ENCODE measurements around the gene CEP85L. TPM values are rescaled to one million over a fixed set of nuclear protein-coding genes. Genes with fewer than 3 reads are reported as not detected.

The CEP85L gene
- total and polyA plus RNA-seq, 2 of the 13 experiments (the other 11 are each of a cell fraction or from before 2014, with no cell fraction given): 0.44 to 1.7 TPM

GRCh38 chr6:118469468-118469867 lies 181.9 kb downstream of the CEP85L start (continued):
- TF ChIP-seq ZNF576 (CRISPR knock-in tag; IDR thresholded peaks at IDR 0.05) (no peak), ZNF792 (CRISPR knock-in tag; IDR thresholded peaks at IDR 0.05) (no peak), ZNF614 (CRISPR knock-in tag; IDR thresholded peaks at IDR 0.05; ENCODE audit: borderline replicate concordance) (no peak), HNF4G (IDR thresholded peaks at IDR 0.05; ENCODE audit: borderline replicate concordance, low read depth, low read length) (no peak), HNF4G (CRISPR knock-in tag; IDR thresholded peaks at IDR 0.05; ENCODE audit: borderline replicate concordance, low read depth) (no peak), TSC22D2 (CRISPR knock-in tag; IDR thresholded peaks at IDR 0.05; ENCODE audit: borderline replicate concordance) (no peak), SNRNP70 (IDR thresholded peaks at IDR 0.05; ENCODE audit: low read depth, low read length) (no peak), DR1 (CRISPR knock-in tag; IDR thresholded peaks at IDR 0.05) (no peak), ZNF333 (CRISPR knock-in tag; IDR thresholded peaks at IDR 0.05; ENCODE audit: borderline replicate concordance) (no peak), ZNF782 (CRISPR knock-in tag; IDR thresholded peaks at IDR 0.05; ENCODE audit: borderline replicate concordance) (no peak), FOSL1 (CRISPR knock-in tag; IDR thresholded peaks at IDR 0.05; ENCODE audit: borderline replicate concordance) (peak; percentile 87), RAD51 (IDR thresholded peaks at IDR 0.05; ENCODE audit: borderline replicate concordance) (no peak), KMT2A (CRISPR knock-in tag; IDR thresholded peaks at IDR 0.05) (no peak), ZNF891 (CRISPR knock-in tag; IDR thresholded peaks at IDR 0.05) (no peak), ADNP (CRISPR knock-in tag; IDR thresholded peaks at IDR 0.05) (no peak), ZNF841 (CRISPR knock-in tag; IDR thresholded peaks at IDR 0.05; ENCODE audit: borderline replicate concordance) (0 out of 2 replicates have a peak, but pooled peaks have one; percentile 36), TBX2 (CRISPR knock-in tag; IDR thresholded peaks at IDR 0.05; ENCODE audit: borderline replicate concordance) (no peak), MEIS2 (CRISPR knock-in tag; IDR thresholded peaks at IDR 0.05) (no peak)
- TF ChIP-seq, protein P1, sequence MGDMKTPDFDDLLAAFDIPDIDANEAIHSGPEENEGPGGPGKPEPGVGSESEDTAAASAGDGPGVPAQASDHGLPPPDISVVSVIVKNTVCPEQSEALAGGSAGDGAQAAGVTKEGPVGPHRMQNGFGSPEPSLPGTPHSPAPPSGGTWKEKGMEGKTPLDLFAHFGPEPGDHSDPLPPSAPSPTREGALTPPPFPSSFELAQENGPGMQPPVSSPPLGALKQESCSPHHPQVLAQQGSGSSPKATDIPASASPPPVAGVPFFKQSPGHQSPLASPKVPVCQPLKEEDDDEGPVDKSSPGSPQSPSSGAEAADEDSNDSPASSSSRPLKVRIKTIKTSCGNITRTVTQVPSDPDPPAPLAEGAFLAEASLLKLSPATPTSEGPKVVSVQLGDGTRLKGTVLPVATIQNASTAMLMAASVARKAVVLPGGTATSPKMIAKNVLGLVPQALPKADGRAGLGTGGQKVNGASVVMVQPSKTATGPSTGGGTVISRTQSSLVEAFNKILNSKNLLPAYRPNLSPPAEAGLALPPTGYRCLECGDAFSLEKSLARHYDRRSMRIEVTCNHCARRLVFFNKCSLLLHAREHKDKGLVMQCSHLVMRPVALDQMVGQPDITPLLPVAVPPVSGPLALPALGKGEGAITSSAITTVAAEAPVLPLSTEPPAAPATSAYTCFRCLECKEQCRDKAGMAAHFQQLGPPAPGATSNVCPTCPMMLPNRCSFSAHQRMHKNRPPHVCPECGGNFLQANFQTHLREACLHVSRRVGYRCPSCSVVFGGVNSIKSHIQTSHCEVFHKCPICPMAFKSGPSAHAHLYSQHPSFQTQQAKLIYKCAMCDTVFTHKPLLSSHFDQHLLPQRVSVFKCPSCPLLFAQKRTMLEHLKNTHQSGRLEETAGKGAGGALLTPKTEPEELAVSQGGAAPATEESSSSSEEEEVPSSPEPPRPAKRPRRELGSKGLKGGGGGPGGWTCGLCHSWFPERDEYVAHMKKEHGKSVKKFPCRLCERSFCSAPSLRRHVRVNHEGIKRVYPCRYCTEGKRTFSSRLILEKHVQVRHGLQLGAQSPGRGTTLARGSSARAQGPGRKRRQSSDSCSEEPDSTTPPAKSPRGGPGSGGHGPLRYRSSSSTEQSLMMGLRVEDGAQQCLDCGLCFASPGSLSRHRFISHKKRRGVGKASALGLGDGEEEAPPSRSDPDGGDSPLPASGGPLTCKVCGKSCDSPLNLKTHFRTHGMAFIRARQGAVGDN (CRISPR knock-in tag; IDR thresholded peaks at IDR 0.05): no peak
- TF ChIP-seq, protein P2, sequence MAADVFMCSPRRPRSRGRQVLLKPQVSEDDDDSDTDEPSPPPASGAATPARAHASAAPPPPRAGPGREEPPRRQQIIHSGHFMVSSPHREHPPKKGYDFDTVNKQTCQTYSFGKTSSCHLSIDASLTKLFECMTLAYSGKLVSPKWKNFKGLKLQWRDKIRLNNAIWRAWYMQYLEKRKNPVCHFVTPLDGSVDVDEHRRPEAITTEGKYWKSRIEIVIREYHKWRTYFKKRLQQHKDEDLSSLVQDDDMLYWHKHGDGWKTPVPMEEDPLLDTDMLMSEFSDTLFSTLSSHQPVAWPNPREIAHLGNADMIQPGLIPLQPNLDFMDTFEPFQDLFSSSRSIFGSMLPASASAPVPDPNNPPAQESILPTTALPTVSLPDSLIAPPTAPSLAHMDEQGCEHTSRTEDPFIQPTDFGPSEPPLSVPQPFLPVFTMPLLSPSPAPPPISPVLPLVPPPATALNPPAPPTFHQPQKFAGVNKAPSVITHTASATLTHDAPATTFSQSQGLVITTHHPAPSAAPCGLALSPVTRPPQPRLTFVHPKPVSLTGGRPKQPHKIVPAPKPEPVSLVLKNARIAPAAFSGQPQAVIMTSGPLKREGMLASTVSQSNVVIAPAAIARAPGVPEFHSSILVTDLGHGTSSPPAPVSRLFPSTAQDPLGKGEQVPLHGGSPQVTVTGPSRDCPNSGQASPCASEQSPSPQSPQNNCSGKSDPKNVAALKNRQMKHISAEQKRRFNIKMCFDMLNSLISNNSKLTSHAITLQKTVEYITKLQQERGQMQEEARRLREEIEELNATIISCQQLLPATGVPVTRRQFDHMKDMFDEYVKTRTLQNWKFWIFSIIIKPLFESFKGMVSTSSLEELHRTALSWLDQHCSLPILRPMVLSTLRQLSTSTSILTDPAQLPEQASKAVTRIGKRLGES (CRISPR knock-in tag; IDR thresholded peaks at IDR 0.05; ENCODE audit: borderline replicate concordance): no peak
- TF ChIP-seq, protein P3, sequence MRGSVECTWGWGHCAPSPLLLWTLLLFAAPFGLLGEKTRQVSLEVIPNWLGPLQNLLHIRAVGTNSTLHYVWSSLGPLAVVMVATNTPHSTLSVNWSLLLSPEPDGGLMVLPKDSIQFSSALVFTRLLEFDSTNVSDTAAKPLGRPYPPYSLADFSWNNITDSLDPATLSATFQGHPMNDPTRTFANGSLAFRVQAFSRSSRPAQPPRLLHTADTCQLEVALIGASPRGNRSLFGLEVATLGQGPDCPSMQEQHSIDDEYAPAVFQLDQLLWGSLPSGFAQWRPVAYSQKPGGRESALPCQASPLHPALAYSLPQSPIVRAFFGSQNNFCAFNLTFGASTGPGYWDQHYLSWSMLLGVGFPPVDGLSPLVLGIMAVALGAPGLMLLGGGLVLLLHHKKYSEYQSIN (CRISPR knock-in tag; IDR thresholded peaks at IDR 0.05; ENCODE audit: borderline replicate concordance): no peak
- TF ChIP-seq, protein P4, sequence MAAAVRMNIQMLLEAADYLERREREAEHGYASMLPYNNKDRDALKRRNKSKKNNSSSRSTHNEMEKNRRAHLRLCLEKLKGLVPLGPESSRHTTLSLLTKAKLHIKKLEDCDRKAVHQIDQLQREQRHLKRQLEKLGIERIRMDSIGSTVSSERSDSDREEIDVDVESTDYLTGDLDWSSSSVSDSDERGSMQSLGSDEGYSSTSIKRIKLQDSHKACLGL (CRISPR knock-in tag; IDR thresholded peaks at IDR 0.05): no peak

Measured in HepG2 (cell line).